LNCAP (cell line): Measurements from ENCODE around the gene ADK.

ENCODE experiments used
- CTCF ChIP-seq: fragments of 450-650 bp; IDR thresholded peaks from 2 replicates; pipeline ENCODE4 v1.5.1; 2017; ENCODE audit warnings: mild to moderate bottlenecking

ADK gene

GRCh38 chr10:74640134-74640921, 489.3 kb downstream of the ADK start:
- TF ChIP-seq CTCF: no peak

- TF ChIP-seq CTCF: no peak
These were observed 490.6 kb downstream of the ADK start for GRCh38 chr10:74641659-74642058.

GRCh38 chr10:74642901-74643595, 492.0 kb downstream of the ADK start:
- no peak for TF ChIP-seq CTCF

- TF ChIP-seq CTCF: no peak
These were observed 492.6 kb downstream of the ADK start for GRCh38 chr10:74643596-74643975.

GRCh38 chr10:74644738-74645137, 493.7 kb downstream of the ADK start:
- no peak for TF ChIP-seq CTCF

- TF ChIP-seq CTCF: no peak
These were observed 494.7 kb downstream of the ADK start for GRCh38 chr10:74645692-74646091.

GRCh38 chr10:74650613-74651012, 499.6 kb downstream of the ADK start:
- no peak for TF ChIP-seq CTCF
